Naive B cell (primary cell): Measurements from ENCODE around the gene MYLK2. TPM values are rescaled to one million over a fixed set of nuclear protein-coding genes. Genes with fewer than 3 reads are reported as not detected.
"Not testable (repeated sequence)": the region's sequence is repeated elsewhere in the genome, so short reads cannot be mapped to it uniquely, and the experiment has no call there.

Experiments used
- ATAC-seq, 2 donors: fragments of 150-1000 bp; cut with Tn5 transposase; 2 replicates each; pipeline ENCODE4 v1.10.0; 2021; ENCODE audit warnings: low read depth in 2 of 2, mild to moderate bottlenecking in 2 of 2, moderate library complexity in 2 of 2
- DNase-seq: peaks from one replicate; pipeline ENCODE4 v3.0.0; 2022
- H3K27ac Mint-ChIP-seq, 6 donors: one replicate each; pipeline ENCODE4 v1.8.0; 2020 to 2022; ENCODE audit warnings: mild to moderate bottlenecking in 6 of 6, mixed read lengths in 6 of 6, moderate library complexity in 5 of 6, inconsistent platforms in 2 of 6
- H3K27me3 Mint-ChIP-seq, 3 donors: one replicate each; pipeline ENCODE4 v1.8.0; 2021 to 2022; ENCODE audit warnings: mixed read lengths in 3 of 3, mild to moderate bottlenecking in 1 of 3
- H3K36me3 Mint-ChIP-seq, 2 donors: one replicate each; pipeline ENCODE4 v1.8.0; 2020 to 2022; ENCODE audit warnings: mixed read lengths in 2 of 2, inconsistent platforms in 1 of 2, mild to moderate bottlenecking in 1 of 2
- H3K4me1 Mint-ChIP-seq, 3 donors: one replicate each; pipeline ENCODE4 v1.8.0; 2020 to 2022; ENCODE audit warnings: mixed read lengths in 3 of 3, inconsistent platforms in 1 of 3, mild to moderate bottlenecking in 1 of 3, moderate library complexity in 1 of 3
- H3K4me3 Mint-ChIP-seq, 8 donors: one replicate each; pipeline ENCODE4 v1.8.0; 2020 to 2022; ENCODE audit warnings: mild to moderate bottlenecking in 8 of 8, mixed read lengths in 8 of 8, moderate library complexity in 8 of 8, inconsistent platforms in 2 of 8
- H3K9me3 Mint-ChIP-seq, 7 donors: one replicate each; pipeline ENCODE4 v1.8.0; 2020 to 2022; ENCODE audit warnings: mixed read lengths in 7 of 7, mild to moderate bottlenecking in 5 of 7, inconsistent platforms in 2 of 7, moderate library complexity in 1 of 7
- polyA plus RNA-seq, 6 donors: library from polyadenylated mRNA; unstranded; fragments of 300-500 nt; fragmentation: Illumina TruSeq; gene quantifications; one replicate each; pipeline ENCODE4 v1.2.3, GENCODE V29; 2021; ENCODE audit warnings: low read depth in 6 of 6

The MYLK2 gene
- polyA plus RNA-seq, 6 donors from 2014 or later, result not detected

DNA sequence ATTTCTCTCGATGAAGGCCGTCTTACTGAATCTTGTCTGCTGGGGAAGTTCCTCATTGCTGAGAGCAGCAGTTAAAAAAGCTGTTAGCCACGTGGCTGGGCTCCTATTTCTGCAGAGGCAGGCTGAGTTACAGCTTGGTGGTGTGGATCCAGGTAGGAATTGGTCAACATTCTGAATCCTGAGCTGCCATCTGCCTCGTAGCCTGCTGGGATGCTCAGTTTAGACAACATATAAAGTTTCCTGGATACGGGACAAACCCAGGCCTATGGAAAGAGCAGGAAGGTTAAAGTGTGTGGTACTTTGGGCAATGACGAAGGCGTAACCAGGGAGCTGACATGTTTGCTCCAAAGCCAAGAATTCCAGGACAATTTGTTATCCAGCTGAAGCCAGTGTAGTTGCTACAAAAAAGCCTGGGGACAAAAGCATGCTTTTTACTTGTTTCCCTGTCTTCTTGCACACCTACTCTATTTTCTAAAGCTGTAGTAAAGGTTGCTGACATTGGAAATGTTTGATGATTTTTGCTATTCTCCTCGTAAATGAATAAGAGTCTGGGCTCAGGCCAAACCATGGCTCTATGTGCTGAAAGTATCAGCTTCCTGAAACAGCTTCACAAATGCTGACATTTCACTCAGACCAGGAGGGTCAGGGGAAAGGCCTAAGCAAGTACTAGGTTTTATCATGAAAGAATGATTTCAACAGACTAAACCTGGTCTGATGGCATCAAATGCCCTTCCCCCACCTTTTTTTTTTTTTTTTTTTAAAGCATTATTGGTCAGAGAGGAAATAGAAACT, 12.4 kb upstream of the MYLK2 start:
- H3K4me3 Mint-ChIP-seq, result peak overlapping the region in 7 of 8 donors; percentile 2 to 83 (median 38)
- peaks cover 22 to 31% (median 24%) of the 10 kb centered on the region in 3 donors for H3K4me1 Mint-ChIP-seq
- ATAC-seq (peak in 1 of 2 donors; percentile 64), DNase-seq (no peak)
- H3K36me3 Mint-ChIP-seq, result no peaks in the 10 kb centered on the region
- H3K27ac Mint-ChIP-seq, result peak overlapping the region; percentile 24 to 85 (median 60)
- no peaks in the 10 kb centered on the region for H3K9me3 Mint-ChIP-seq
- no peaks in the 10 kb centered on the region for H3K27me3 Mint-ChIP-seq

DNA sequence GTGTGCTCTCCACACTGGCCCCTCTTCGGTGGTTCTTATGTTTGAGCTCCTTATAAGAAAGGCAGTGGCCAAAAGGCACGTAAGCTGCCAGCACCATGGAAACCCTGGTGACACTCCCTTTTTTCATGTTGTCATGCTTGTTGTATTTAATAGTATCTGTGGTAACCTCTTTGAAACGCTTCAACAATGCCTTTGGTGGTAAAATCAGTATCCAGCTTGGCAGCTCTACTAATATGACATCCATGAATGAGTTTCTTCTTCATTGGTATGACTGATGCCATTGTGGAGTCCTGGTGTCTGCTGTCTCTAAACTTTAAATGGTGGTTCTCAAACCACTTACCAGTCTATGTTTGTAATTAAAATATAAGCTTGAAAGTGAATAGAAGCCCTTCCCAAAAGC, 10.7 kb upstream of the MYLK2 start:
- Mint-ChIP-seq H3K4me1 (peaks cover 22 to 27% (median 23%) of the 10 kb centered on the region in 3 donors), H3K9me3 (no peaks in the 10 kb centered on the region), H3K4me3 (no peak overlapping the region), H3K27ac (peak overlapping the region in 1 of 6 donors; percentile 59), H3K36me3 (no peaks in the 10 kb centered on the region), H3K27me3 (no peaks in the 10 kb centered on the region)
- no peak for DNase-seq
- no peak for ATAC-seq

DNA sequence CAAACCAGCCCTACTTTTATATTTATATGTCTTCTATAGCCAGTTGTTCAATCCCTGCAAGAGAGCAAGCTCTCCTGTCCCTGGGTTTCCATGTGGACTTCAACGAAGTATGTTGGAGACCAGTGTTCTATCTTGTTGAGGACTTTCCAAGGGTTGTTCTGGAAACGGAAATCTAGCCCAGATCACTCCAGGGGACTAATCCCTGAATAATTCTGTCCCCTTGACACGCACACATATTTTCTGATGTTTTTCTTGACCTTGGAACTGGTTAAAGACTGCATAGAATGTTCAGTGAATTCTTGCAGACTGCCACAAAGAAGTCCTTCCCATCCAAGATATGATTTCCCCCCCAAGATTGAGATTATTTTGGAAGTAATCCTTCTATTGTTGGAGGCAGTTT, 9.5 kb upstream of the MYLK2 start:
- ATAC-seq (no peak), DNase-seq (no peak)
- H3K36me3 Mint-ChIP-seq, result no peaks in the 10 kb centered on the region
- no peak overlapping the region for H3K4me3 Mint-ChIP-seq
- H3K27ac Mint-ChIP-seq, result no peak overlapping the region
- H3K27me3 Mint-ChIP-seq, result no peaks in the 10 kb centered on the region
- H3K4me1 Mint-ChIP-seq, result peaks cover 19 to 22% (median 20%) of the 10 kb centered on the region in 3 donors
- H3K9me3 Mint-ChIP-seq, result no peaks in the 10 kb centered on the region

DNA sequence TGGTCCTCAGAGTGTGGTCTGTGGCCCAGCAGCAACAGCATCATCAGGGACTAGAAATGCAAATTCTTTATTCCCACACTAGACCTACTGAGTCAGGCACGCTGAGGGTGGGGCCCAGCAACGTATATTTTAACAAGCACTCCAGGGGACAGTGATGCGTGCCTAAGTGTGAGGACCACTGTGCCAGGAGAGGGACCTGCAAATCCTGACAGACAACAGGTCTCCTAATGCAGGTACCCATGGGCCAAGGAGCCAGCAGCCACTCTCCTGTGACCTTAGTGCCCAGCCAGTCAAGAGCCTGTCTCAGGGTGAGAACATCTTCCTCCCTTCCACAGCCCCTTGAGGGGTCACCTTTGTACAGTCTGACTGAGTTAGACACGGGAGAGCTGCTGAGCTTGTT, 8.0 kb upstream of the MYLK2 start:
- H3K36me3 Mint-ChIP-seq, result no peaks in the 10 kb centered on the region
- H3K27ac Mint-ChIP-seq, result no peak overlapping the region
- no peaks in the 10 kb centered on the region for H3K27me3 Mint-ChIP-seq
- DNase-seq, result no peak
- H3K9me3 Mint-ChIP-seq, result no peaks in the 10 kb centered on the region
- peaks cover 13 to 16% (median 15%) of the 10 kb centered on the region in 3 donors for H3K4me1 Mint-ChIP-seq
- peak overlapping the region in 1 of 8 donors; percentile 41 for H3K4me3 Mint-ChIP-seq
- ATAC-seq, result no peak

DNA sequence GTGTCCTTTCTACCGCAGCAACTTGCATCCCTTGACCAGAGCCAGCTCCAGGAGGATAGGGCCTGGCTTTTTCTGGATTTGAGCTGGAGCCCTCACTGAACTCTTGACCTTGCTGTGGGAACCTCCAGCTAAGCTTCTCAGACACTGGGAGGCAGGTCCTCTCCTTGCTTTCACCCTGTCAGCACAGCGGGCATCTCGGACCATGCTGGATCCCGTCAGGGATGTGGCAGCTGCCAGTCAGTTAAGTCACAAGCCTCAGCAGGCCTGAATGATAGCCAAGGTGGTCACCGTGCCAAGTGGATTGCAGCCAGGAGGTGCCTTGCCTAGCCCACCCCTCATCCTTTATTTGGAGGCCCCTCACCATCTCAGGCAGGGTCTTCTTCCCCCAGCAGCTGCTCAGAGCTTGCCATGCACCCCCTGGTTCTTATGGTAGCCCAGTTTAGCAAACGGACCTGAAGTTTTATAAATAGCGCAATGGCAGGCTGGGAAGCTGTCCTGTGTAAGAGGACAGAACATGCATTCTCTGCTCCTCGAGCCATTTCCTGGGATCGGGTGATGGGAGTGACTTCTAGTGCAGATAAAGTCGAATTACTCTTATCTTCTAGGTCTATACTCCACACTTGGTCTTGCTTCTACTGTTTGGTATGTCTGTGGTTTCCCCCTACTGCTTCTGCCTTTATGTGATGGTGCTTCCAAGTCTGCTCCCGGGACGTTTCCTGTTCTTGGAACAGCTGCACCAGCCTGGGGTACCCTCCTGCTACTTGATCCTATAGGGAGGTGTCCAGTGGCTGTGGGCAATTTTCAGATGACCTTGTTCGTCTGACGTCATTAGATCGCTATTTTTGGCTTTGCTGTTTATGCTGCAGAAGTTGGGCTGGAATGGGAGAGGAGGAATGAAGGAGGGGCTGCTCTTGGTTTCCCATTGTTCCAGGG, 7.1 kb upstream of the MYLK2 start:
- Mint-ChIP-seq H3K4me3 (no peak overlapping the region), H3K4me1 (peaks cover 4 to 7% (median 7%) of the 10 kb centered on the region in 3 donors), H3K9me3 (no peaks in the 10 kb centered on the region), H3K27me3 (no peaks in the 10 kb centered on the region), H3K27ac (no peak overlapping the region), H3K36me3 (no peaks in the 10 kb centered on the region)
- DNase-seq (no peak), ATAC-seq (no peak)

DNA sequence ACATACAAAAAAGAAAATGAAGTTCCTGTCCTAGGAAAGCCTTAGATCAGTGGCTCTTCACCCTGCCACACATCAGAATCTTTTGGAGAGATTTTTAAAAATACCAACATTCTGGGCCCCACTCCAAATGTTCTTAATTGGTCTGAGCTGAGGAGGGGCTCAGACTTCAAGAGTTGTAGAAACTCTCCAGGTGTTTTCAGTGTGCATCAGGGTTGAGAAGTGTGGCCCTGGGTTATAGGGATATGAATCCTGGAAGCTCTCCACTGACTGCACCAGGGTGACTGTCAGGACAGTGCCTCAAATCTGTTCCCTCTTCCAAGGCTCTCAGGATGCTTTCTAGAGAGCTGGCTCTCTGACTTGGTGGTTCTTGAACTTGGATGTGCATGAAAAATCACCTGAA, 5.5 kb upstream of the MYLK2 start:
- DNase-seq, result no peak
- no peak for ATAC-seq
- H3K4me1 Mint-ChIP-seq, result peaks cover 0 to 2% (median 0%) of the 10 kb centered on the region in 3 donors
- no peaks in the 10 kb centered on the region for H3K9me3 Mint-ChIP-seq
- no peaks in the 10 kb centered on the region for H3K36me3 Mint-ChIP-seq
- H3K27me3 Mint-ChIP-seq, result no peaks in the 10 kb centered on the region
- H3K4me3 Mint-ChIP-seq, result no peak overlapping the region
- no peak overlapping the region for H3K27ac Mint-ChIP-seq

DNA sequence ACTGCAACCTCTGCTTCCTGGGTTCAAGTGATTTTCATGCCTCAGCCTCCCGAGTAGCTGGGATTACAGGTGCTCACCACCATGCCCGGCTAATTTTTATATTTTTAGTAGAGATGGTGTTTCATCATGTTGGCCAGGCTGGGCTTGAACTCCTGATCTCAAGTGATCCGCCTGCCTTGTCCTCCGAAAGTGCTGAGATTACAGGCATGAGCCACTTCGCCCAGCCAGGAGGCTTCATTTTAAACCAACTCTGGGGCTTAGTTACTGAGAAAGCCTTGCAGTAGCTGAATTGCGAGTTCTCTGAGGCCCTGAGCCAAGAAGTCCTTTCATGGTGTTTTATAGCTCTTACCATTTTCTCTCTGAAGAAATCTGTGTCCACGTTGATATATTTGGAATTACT, 5.0 kb upstream of the MYLK2 start:
- H3K36me3 Mint-ChIP-seq, H3K27me3 Mint-ChIP-seq, H3K9me3 Mint-ChIP-seq, DNase-seq, ATAC-seq, H3K27ac Mint-ChIP-seq, H3K4me1 Mint-ChIP-seq, H3K4me3 Mint-ChIP-seq: not testable (repeated sequence)

DNA sequence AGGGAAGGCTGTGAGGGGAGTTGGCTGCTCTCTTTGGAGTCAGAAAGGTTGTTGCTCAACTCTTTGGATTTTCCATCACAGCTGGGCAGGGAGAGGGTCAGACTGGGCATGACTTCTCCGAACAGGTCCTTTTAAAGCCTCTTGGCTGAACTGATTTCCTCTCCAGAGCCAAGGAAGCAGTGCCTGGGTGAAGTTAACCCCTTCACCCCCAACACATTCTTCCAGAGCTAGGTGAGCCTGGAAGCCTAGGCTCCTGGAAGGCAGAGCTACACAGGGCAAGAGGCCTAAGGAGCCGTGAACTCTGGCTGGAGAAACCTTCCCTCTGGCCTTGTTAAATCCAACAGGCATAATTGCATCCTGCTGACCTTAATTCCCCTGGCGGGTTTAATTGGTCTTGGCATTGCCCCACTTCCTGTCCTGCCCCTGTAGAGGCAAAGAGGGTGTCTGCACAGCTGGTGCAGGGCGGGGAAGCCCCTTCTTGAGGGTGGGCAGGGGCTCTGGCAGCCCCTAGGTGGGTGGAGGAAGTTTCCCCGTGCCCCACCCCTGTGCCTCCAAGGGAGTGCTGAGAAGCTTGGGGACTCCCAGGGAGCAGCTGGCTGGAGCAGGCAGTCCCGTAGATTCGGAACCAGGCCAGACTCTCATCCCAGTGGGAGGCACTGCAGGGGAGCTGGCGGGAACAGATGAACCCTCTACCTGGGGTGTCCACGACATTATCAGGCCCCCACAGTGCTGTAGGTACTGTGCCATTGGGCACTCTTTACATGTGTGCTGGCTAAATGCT, 3.6 kb upstream of the MYLK2 start:
- ATAC-seq, result no peak
- Mint-ChIP-seq H3K27me3 (no peaks in the 10 kb centered on the region), H3K36me3 (no peaks in the 10 kb centered on the region), H3K4me3 (no peak overlapping the region), H3K9me3 (no peaks in the 10 kb centered on the region), H3K27ac (peak overlapping the region in 1 of 6 donors; percentile 63), H3K4me1 (no peaks in the 10 kb centered on the region)
- no peak for DNase-seq

DNA sequence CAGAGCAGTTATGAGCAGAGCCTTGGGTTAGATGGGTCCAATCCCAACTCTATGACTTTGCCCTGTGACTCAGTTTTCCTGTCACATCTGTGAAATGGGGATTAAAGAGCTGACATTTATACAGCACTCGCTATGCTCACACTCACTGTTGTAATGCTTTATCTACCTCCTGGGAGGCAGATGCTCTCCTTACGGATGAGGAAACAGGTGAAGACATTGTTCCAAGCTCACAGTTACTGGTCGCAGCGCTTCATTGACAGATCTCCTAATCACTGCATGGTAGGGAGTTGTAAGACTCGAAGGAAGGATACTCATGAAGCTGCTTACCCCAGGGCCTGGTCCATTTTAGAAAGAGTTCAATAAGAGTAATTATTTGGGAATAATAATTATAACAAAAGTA, 2.9 kb upstream of the MYLK2 start:
- DNase-seq (no peak), ATAC-seq (no peak)
- Mint-ChIP-seq H3K4me1 (no peaks in the 10 kb centered on the region), H3K9me3 (no peaks in the 10 kb centered on the region), H3K4me3 (no peak overlapping the region), H3K36me3 (no peaks in the 10 kb centered on the region), H3K27ac (no peak overlapping the region), H3K27me3 (peaks cover 0 to 2% (median 0%) of the 10 kb centered on the region in 3 donors)

DNA sequence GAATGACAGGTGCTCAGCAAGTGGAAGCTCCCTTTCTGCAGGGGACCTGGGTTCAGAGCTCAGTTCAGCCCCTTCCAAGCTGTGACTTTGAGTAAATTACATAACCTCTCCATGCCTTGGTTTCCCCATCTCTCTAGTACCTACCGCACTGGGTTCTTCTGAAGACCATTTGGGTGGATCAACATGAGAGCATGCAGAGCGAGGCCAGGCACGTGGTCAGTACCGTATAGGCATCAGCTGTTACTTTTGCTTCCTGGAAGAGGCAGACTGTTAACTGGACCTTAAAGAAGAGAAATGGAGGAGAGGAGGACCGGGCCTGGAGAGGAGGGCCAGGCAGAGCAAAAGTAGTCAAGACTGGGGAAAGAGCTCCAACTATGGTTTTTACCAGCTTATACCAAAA, 1.7 kb upstream of the MYLK2 start:
- peaks cover 0 to 11% (median 0%) of the 10 kb centered on the region in 3 donors for H3K27me3 Mint-ChIP-seq
- no peaks in the 10 kb centered on the region for H3K36me3 Mint-ChIP-seq
- ATAC-seq, result no peak
- H3K4me1 Mint-ChIP-seq, result peaks cover 0 to 4% (median 0%) of the 10 kb centered on the region in 3 donors
- H3K9me3 Mint-ChIP-seq, result no peaks in the 10 kb centered on the region
- no peak overlapping the region for H3K4me3 Mint-ChIP-seq
- no peak overlapping the region for H3K27ac Mint-ChIP-seq
- DNase-seq, result no peak

DNA sequence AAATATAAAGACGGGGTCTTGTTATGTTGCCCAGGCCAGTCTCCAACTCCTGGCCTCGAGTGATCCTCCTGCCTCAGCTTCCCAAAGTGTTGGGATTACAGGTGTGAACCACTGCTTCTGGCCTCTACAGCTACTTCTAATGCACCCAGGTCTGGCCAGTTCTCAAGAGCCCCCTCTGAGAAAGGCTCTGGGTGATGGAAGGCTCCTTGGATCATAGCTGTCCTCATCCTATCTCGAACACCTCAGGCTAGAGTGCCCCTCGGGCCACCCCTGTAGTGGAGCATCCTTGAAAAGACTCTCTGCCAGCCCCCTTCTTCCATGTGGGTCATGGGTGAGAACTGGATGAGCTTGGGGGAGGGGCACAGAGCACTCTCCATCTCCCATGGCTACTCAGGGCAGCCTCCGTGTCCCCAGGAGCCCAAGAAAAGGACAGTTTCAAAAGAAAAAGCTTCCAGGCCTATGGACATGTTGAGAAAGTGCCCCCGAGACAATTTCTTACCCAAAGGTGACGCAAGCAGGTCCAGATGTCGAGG, 714 bp upstream of the MYLK2 start:
- H3K36me3 Mint-ChIP-seq, result no peaks in the 10 kb centered on the region
- no peak overlapping the region for H3K27ac Mint-ChIP-seq
- H3K4me3 Mint-ChIP-seq, result no peak overlapping the region
- no peaks in the 10 kb centered on the region for H3K9me3 Mint-ChIP-seq
- peaks cover 0 to 11% (median 0%) of the 10 kb centered on the region in 3 donors for H3K27me3 Mint-ChIP-seq
- peaks cover 0 to 11% (median 4%) of the 10 kb centered on the region in 3 donors for H3K4me1 Mint-ChIP-seq
- ATAC-seq (no peak), DNase-seq (no peak)

DNA sequence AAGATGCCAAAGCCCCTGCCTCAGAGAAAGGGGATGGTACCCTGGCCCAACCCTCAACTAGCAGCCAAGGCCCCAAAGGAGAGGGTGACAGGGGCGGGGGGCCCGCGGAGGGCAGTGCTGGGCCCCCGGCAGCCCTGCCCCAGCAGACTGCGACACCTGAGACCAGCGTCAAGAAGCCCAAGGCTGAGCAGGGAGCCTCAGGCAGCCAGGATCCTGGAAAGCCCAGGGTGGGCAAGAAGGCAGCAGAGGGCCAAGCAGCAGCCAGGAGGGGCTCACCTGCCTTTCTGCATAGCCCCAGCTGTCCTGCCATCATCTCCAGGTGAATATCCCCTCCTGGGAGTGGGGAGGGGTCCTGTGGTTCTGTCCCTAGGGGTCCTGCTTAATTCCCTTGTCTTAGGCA, 1.1 kb downstream of the MYLK2 start:
- Mint-ChIP-seq H3K27me3 (peaks cover 0 to 11% (median 0%) of the 10 kb centered on the region in 3 donors), H3K36me3 (no peaks in the 10 kb centered on the region)
- ATAC-seq, result no peak

DNA sequence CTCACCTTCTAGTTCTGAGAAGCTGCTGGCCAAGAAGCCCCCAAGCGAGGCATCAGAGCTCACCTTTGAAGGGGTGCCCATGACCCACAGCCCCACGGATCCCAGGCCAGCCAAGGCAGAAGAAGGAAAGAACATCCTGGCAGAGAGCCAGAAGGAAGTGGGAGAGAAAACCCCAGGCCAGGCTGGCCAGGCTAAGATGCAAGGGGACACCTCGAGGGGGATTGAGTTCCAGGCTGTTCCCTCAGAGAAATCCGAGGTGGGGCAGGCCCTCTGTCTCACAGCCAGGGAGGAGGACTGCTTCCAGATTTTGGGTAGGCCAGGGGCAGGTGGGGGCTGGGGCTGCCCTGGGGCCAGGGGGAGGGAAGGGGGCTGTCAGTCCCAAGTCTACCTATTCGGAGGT, 2.3 kb downstream of the MYLK2 start:
- no peak for DNase-seq
- Mint-ChIP-seq H3K27me3 (peaks cover 0 to 11% (median 0%) of the 10 kb centered on the region in 3 donors), H3K36me3 (no peaks in the 10 kb centered on the region), H3K4me3 (no peak overlapping the region), H3K4me1 (peaks cover 0 to 11% (median 4%) of the 10 kb centered on the region in 3 donors), H3K9me3 (no peaks in the 10 kb centered on the region), H3K27ac (peak overlapping the region in 1 of 6 donors; percentile 20)
- no peak for ATAC-seq

More for the DNA sequence above, 1.1 kb downstream of the MYLK2 start:
- peaks cover 0 to 11% (median 4%) of the 10 kb centered on the region in 3 donors for H3K4me1 Mint-ChIP-seq
- H3K9me3 Mint-ChIP-seq, result no peaks in the 10 kb centered on the region
- no peak overlapping the region for H3K27ac Mint-ChIP-seq
- H3K4me3 Mint-ChIP-seq, result no peak overlapping the region
- no peak for DNase-seq
